H1 (cell line): Measurements from ENCODE around the gene IL36RN.

Experiments
- RFX5 ChIP-seq: IDR thresholded peaks from 2 replicates; pipeline ENCODE4 v1.6.1; 2011; ENCODE audit warnings: low read depth, low read length, improper control_type of control experiment, borderline replicate concordance
- TCF12 ChIP-seq: IDR thresholded peaks from 2 replicates; pipeline ENCODE4 v1.6.1; 2011; ENCODE audit warnings: low read depth, mild to moderate bottlenecking, low read length

- TF ChIP-seq TCF12: no peak
- no peak for TF ChIP-seq RFX5
These were observed 32.4 kb downstream of the IL36RN start for GRCh38 chr2:113091231-113091896.
